ENCODE measurements around the gene TNFRSF17. TPM values are rescaled to one million over a fixed set of nuclear protein-coding genes. Genes with fewer than 3 reads are reported as not detected.

TNFRSF17 gene
- total RNA-seq, 1 experiment from 2014 or later: not detected

DNA sequence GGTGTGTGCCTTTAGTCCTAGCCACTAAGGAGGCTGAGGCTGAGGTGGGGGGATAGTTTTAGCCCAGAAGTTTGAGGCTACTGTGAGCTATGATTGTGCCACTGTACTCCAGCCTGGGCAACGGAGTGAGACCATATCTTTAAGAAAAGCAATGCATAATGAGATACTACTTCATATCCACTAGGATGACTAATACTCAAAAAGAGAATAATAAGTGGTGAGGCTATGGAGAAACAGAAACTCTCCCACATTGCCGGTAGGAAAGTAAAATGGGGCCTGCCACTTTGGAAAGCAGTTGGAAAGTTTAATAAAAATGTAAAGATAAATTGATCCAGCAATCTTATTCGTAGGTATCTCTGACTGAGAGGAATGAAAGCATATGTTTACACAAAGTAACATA lies 18.6 kb upstream of the TNFRSF17 start:
- Histone ChIP-seq H3K79me2 (ENCODE audit: low read depth) (no peaks in the 10 kb centered on the region), H3K4me1 (replicated peaks; ENCODE audit: insufficient read depth) (no peaks in the 10 kb centered on the region), H3K4me3 (no peak overlapping the region), H2AFZ (no peak overlapping the region), H3K9me3 (ENCODE audit: insufficient read depth, low read depth) (no peaks in the 10 kb centered on the region), H3K36me3 (ENCODE audit: low read depth) (no peaks in the 10 kb centered on the region), H3K4me2 (no peak overlapping the region), H3F3A (ENCODE audit: insufficient read depth, low read depth) (peaks cover 4% of the 10 kb centered on the region; the same call in 1 of the 2 replicates), H3K9me2 (ENCODE audit: insufficient read depth) (no peaks in the 10 kb centered on the region), H3K27me3 (ENCODE audit: insufficient read depth, low read depth) (no peaks in the 10 kb centered on the region), H3K27ac (no peak overlapping the region), H4K20me1 (ENCODE audit: insufficient read depth) (no peaks in the 10 kb centered on the region)
- ChIA-PET POLR2A (ENCODE audit: unreplicated experiment) (no interaction called here), CTCF (interaction anchor here (0.6 kb wide), 2 partner anchors 13 to 200 kb away, joined by 3 to 4 read pairs; no protein-coding TSS in a partner anchor)
- intact Hi-C loops (cut with micrococcal nuclease; ENCODE audit: unreplicated experiment): no loop called here
- no peak for TF ChIP-seq EZH2 (IDR thresholded peaks at IDR 0.05; ENCODE audit: low read depth)
- TF ChIP-seq CTCF (conservative IDR thresholded peaks at IDR 0.05): no peak
- DNase-seq: no peak
- BruUV-seq (replicated peaks): no TSS peak

- no peaks in the 10 kb centered on the region for H3K4me1 ChIP-seq (replicated peaks; ENCODE audit: insufficient read depth)
- H3K9me2 ChIP-seq (ENCODE audit: insufficient read depth): no peaks in the 10 kb centered on the region
- H3K4me2 ChIP-seq: no peak overlapping the region
- no peak overlapping the region for H3K27ac ChIP-seq
- no peaks in the 10 kb centered on the region for H3K27me3 ChIP-seq (ENCODE audit: insufficient read depth, low read depth)
- BruUV-seq (replicated peaks): no TSS peak
- ChIA-PET CTCF (interaction anchor here (0.5 to 1.3 kb wide), 6 partner anchors 33 to 1434 kb away, joined by 3 to 9 read pairs (median 5); partner anchors contain the start of gene GSPT1), POLR2A (ENCODE audit: unreplicated experiment) (no interaction called here)
- H3K79me2 ChIP-seq (ENCODE audit: low read depth): no peaks in the 10 kb centered on the region
- H2AFZ ChIP-seq: no peak overlapping the region
- no peaks in the 10 kb centered on the region for H4K20me1 ChIP-seq (ENCODE audit: insufficient read depth)
- peaks cover 4% of the 10 kb centered on the region; the same call in 1 of the 2 replicates for H3F3A ChIP-seq (ENCODE audit: insufficient read depth, low read depth)
- no peak overlapping the region for H3K4me3 ChIP-seq
- H3K36me3 ChIP-seq (ENCODE audit: low read depth): no peaks in the 10 kb centered on the region
- no peak for TF ChIP-seq CTCF (conservative IDR thresholded peaks at IDR 0.05)
- TF ChIP-seq EZH2 (IDR thresholded peaks at IDR 0.05; ENCODE audit: low read depth): no peak
- H3K9me3 ChIP-seq (ENCODE audit: insufficient read depth, low read depth): no peaks in the 10 kb centered on the region
- intact Hi-C loops (cut with micrococcal nuclease; ENCODE audit: unreplicated experiment): loop anchor here (1.0 kb wide), 1 partner anchor 119 kb away; no protein-coding TSS in a partner anchor
- no peak for DNase-seq
Observed at GRCh38 chr16:11948819-11949218, 16.2 kb upstream of the TNFRSF17 start.

DNA sequence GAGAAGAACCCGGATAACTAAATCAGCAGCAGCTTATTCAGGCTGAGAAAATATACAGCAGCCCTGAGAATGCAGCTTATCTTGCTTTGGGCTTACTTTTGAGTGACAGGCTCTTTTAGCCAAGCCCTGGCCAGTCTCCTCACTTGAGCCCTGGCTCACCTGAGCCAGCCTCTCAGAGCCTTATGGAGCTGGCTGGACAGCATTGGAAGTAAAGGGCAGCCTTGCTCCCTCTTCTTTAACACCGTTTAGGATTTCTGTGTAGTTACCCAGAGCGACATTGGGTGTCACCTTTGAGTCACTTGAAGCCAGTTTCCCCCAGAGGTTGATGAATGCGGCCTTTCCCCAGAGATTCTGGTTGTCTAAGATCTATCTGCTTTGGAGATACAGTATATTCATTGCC lies 15.5 kb upstream of the TNFRSF17 start:
- H3K4me2 ChIP-seq: no peak overlapping the region
- CTCF ChIA-PET: interaction anchor here (1.2 to 1.3 kb wide), 2 partner anchors 34 to 118 kb away, joined by 3 to 6 read pairs; partner anchors contain the start of gene GSPT1
- POLR2A ChIA-PET (ENCODE audit: unreplicated experiment): no interaction called here
- BruUV-seq (replicated peaks): no TSS peak
- no peak overlapping the region for H3K27ac ChIP-seq
- H3K27me3 ChIP-seq (ENCODE audit: insufficient read depth, low read depth): no peaks in the 10 kb centered on the region
- H4K20me1 ChIP-seq (ENCODE audit: insufficient read depth): no peaks in the 10 kb centered on the region
- H3K9me2 ChIP-seq (ENCODE audit: insufficient read depth): no peaks in the 10 kb centered on the region
- no peaks in the 10 kb centered on the region for H3K79me2 ChIP-seq (ENCODE audit: low read depth)
- TF ChIP-seq EZH2 (IDR thresholded peaks at IDR 0.05; ENCODE audit: low read depth) (no peak), CTCF (conservative IDR thresholded peaks at IDR 0.05) (peak; percentile 67)
- no peaks in the 10 kb centered on the region for H3K36me3 ChIP-seq (ENCODE audit: low read depth)
- no peak overlapping the region for H2AFZ ChIP-seq
- intact Hi-C loops (cut with micrococcal nuclease; ENCODE audit: unreplicated experiment): loop anchor here (1.0 kb wide), 1 partner anchor 119 kb away; no protein-coding TSS in a partner anchor
- DNase-seq: peak; percentile 50 to 53
- H3K9me3 ChIP-seq (ENCODE audit: insufficient read depth, low read depth): no peaks in the 10 kb centered on the region
- H3K4me3 ChIP-seq: no peak overlapping the region
- H3F3A ChIP-seq (ENCODE audit: insufficient read depth, low read depth): peaks cover 4% of the 10 kb centered on the region; the same call in 1 of the 2 replicates
- H3K4me1 ChIP-seq (replicated peaks; ENCODE audit: insufficient read depth): no peaks in the 10 kb centered on the region
